K562 (cell line): ENCODE measurements around the gene KCNC3. TPM values are rescaled to one million over a fixed set of nuclear protein-coding genes. Genes with fewer than 3 reads are reported as not detected.

Experiments
- CBX3 ChIP-seq, 2 experiments: IDR thresholded peaks; 1 replicate in 1 of 2; 2 replicates in 1 of 2; pipeline ENCODE4 v1.6.1; 2012; ENCODE audit warnings: inconsistent platforms in 2 of 2, low read length in 2 of 2, borderline replicate concordance in 1 of 2, control low read depth in 1 of 2
- CC2D1A ChIP-seq: fragments of 450-650 bp; IDR thresholded peaks from 2 replicates; pipeline ENCODE4 v1.6.1; 2017; ENCODE audit warnings: mild to moderate bottlenecking
- CHCHD3 ChIP-seq: fragments of 250-450 bp; sonication (Bioruptor Pico); IDR thresholded peaks from 2 replicates; pipeline ENCODE4 v2.1.2; 2022; ENCODE audit warnings: mild to moderate bottlenecking
- CHD1 ChIP-seq: fragments of 200-600 bp; sonication (generic); IDR thresholded peaks from one replicate; pipeline ENCODE4 v1.6.1; 2012; ENCODE audit warnings: mild to moderate bottlenecking, moderate library complexity, low read length, inconsistent platforms
- DPF2 ChIP-seq: fragments of 450-650 bp; IDR thresholded peaks from 2 replicates; pipeline ENCODE4 v1.6.1; 2016
- ETV1 ChIP-seq: fragments of 450-650 bp; conservative IDR thresholded peaks from 2 replicates; pipeline ENCODE4 v1.6.1; 2016; ENCODE audit warnings: missing genetic modification characterization, control low read depth, low read depth, missing compliant biosample characterization
- GMEB1 ChIP-seq: fragments of 250-450 bp; sonication (Bioruptor Pico); IDR thresholded peaks from 2 replicates; pipeline ENCODE4 v1.4.0; 2020; ENCODE audit warnings: mild to moderate bottlenecking
- HMGN3 ChIP-seq: IDR thresholded peaks from 2 replicates; pipeline ENCODE4 v1.6.1; 2011; ENCODE audit warnings: borderline replicate concordance, low read depth, mild to moderate bottlenecking, mixed read lengths, low read length; ENCODE audit not compliant: insufficient read length; ENCODE audit errors: extremely low read depth
- IRF1 ChIP-seq: sonication (generic); formaldehyde crosslinking; IDR thresholded peaks from 2 replicates; pipeline ENCODE4 v1.8.0; 2022; ENCODE audit warnings: missing genetic modification reagents, mild to moderate bottlenecking, borderline replicate concordance
- MNT ChIP-seq, 2 experiments: fragments of 450-650 bp; conservative IDR thresholded peaks; 2 replicates each; pipeline ENCODE4 v1.6.1; 2017; ENCODE audit warnings: mild to moderate bottlenecking in 2 of 2, moderate library complexity in 2 of 2
- NCOA1 ChIP-seq: fragments of 450-650 bp; IDR thresholded peaks from 2 replicates; pipeline ENCODE4 v1.6.1; 2016; ENCODE audit warnings: low read depth
- NR4A1 ChIP-seq, 2 experiments: fragments of 250-450 bp in 1 of 2; fragments of 450-650 bp in 1 of 2; sonication (Bioruptor Pico) in 1 of 2; IDR thresholded peaks; 2 replicates each; pipeline versions ENCODE4 v1.4.0 to v1.6.1; 2016 to 2020; ENCODE audit warnings: mild to moderate bottlenecking in 2 of 2, missing compliant biosample characterization in 1 of 2, missing genetic modification characterization in 1 of 2, moderate library complexity in 1 of 2
- POLR2A ChIP-seq: fragments of 450-650 bp; conservative IDR thresholded peaks from 2 replicates; pipeline ENCODE4 v1.6.1; 2016
- SIN3B ChIP-seq: fragments of 450-650 bp; IDR thresholded peaks from 2 replicates; pipeline ENCODE4 v1.6.1; 2017; ENCODE audit warnings: low read depth, mild to moderate bottlenecking, moderate library complexity
- SMAD1 ChIP-seq: fragments of 150-350 bp; IDR thresholded peaks from 2 replicates; pipeline ENCODE4 v1.6.1; 2014; ENCODE audit warnings: low read length, low read depth; ENCODE audit not compliant: partially characterized antibody
- TEAD4 ChIP-seq, 2 experiments: sonication (generic) in 1 of 2; formaldehyde crosslinking in 1 of 2; IDR thresholded peaks; 2 replicates each; pipeline versions ENCODE4 v1.6.1 to v1.8.0; 2012 to 2022; ENCODE audit warnings: borderline replicate concordance in 1 of 2, inconsistent platforms in 1 of 2, low read length in 1 of 2, mild to moderate bottlenecking in 1 of 2, missing genetic modification reagents in 1 of 2
- TFAM ChIP-seq: fragments of 250-450 bp; sonication (Bioruptor Pico); conservative IDR thresholded peaks from 2 replicates; pipeline ENCODE4 v1.5.0; 2021; ENCODE audit warnings: mild to moderate bottlenecking, moderate library complexity
- THAP12 ChIP-seq: fragments of 250-450 bp; sonication (Bioruptor Pico); IDR thresholded peaks from 2 replicates; pipeline ENCODE4 v1.9.0; 2021; ENCODE audit warnings: mild to moderate bottlenecking, inconsistent platforms
- ZNF133 ChIP-seq: fragments of 250-450 bp; sonication (Bioruptor Pico); IDR thresholded peaks from 2 replicates; pipeline ENCODE4 v1.4.0; 2020; ENCODE audit warnings: mild to moderate bottlenecking
- ZNF232 ChIP-seq: sonication (generic); formaldehyde crosslinking; IDR thresholded peaks from 2 replicates; pipeline ENCODE4 v1.8.0; 2022; ENCODE audit warnings: mild to moderate bottlenecking, missing genetic modification reagents
- polyA plus RNA-seq, 8 experiments: library from polyadenylated mRNA; depleted of rRNA in 4 of 8; stranded (reverse) in 5 of 8; unstranded in 3 of 8; fragments of >200 nt; fragmentation: Nextera tagmentation in 2 of 8; fragmentation: Illumina TruSeq in 1 of 8; extraction: Ambion mirVana in 2 of 8; extraction: Trizol in 1 of 8; gene quantifications; 2 replicates each; pipeline versions ENCODE4 v1.2.1 to v1.2.3, GENCODE V29; 2011 to 2014; ENCODE audit warnings: inconsistent platforms in 1 of 8, missing spikeins in 1 of 8
- total RNA-seq, 7 experiments: library from RNA; depleted of rRNA in 6 of 7; stranded (reverse); fragments of >200 nt in 6 of 7; fragmentation: Illumina TruSeq in 2 of 7; extraction: Trizol in 2 of 7; gene quantifications; 2 replicates each; pipeline versions ENCODE4 v1.2.1 to v1.2.3, GENCODE V29; 2011 to 2021; ENCODE audit warnings: low replicate concordance in 1 of 7

The KCNC3 gene
- total and polyA plus RNA-seq, 9 of the 15 experiments (the other 6 are each of a cell fraction or from before 2014, with no cell fraction given), result 0.03 to 26.2 (median 2.0) TPM

GRCh38 chr19:50333737-50334617 is 4.8 kb upstream of the KCNC3 start (continued):
- peak; percentile 26 for TF ChIP-seq SMAD1
- TF ChIP-seq TEAD4 (IDR thresholded peaks at IDR 0.05; ENCODE audit: low read length), result peak; percentile 16; the same call in 1 of the 2 replicates
- no peak for TF ChIP-seq TEAD4 (CRISPR knock-in tag; IDR thresholded peaks at IDR 0.05; ENCODE audit: borderline replicate concordance)
- peak; percentile 49 for TF ChIP-seq DPF2
- no peak for TF ChIP-seq ZNF133 (CRISPR knock-in tag)
- TF ChIP-seq SIN3B, result no peak; the same call in 1 of the 2 replicates
- peak in 1 of 2 experiments; percentile 44; a peak in 1 of 4 replicates for TF ChIP-seq MNT (conservative IDR thresholded peaks at IDR 0.05)
- peak; percentile 25; the same call in 1 of the 2 replicates for TF ChIP-seq GMEB1
- no peak for TF ChIP-seq CC2D1A
- peak; percentile 70 for TF ChIP-seq ETV1
- TF ChIP-seq NR4A1 (CRISPR knock-in tag; IDR thresholded peaks at IDR 0.05), result peak; percentile 86
- TF ChIP-seq NR4A1 (tag; IDR thresholded peaks at IDR 0.05), result peak; percentile 42; the same call in 1 of the 2 replicates
- TF ChIP-seq TFAM (CRISPR knock-in tag), result no peak
- 0 out of 2 replicates have a peak, but pooled peaks have one; percentile 67 for TF ChIP-seq IRF1 (CRISPR knock-in tag)
- TF ChIP-seq POLR2A, result peak; percentile 93
- peak; percentile 98 for TF ChIP-seq NCOA1
- peak; percentile 26 for TF ChIP-seq HMGN3
- peak in 1 of 2 experiments; percentile 74; a peak in 2 of 3 replicates for TF ChIP-seq CBX3 (IDR thresholded peaks at IDR 0.05; ENCODE audit: borderline replicate concordance in 1 of 2, low read length in 2 of 2)
- no peak for TF ChIP-seq CHD1
- TF ChIP-seq CHCHD3 (CRISPR knock-in tag), result 0 out of 2 replicates have a peak, but pooled peaks have one; percentile 43
- peak; percentile 86 for TF ChIP-seq ZNF232
- peak; percentile 69; the same call in 1 of the 2 replicates for TF ChIP-seq THAP12
